Tibial artery (tissue), 4 donors: Measurements from ENCODE around the gene KCTD7.
"Not testable (repeated sequence)": the region's sequence is repeated elsewhere in the genome, so short reads cannot be mapped to it uniquely, and the experiment has no call there.

Experiments used
- DNase-seq, 2 donors: peaks; one replicate each; pipeline ENCODE4 v3.0.0-alpha.2; 2019
- H3K27ac ChIP-seq, 2 donors: fragments of 200-600 bp; sonication (generic) in 1 of 2; 1 replicate in 1 of 2; 2 replicates in 1 of 2; pipeline ENCODE4 v1.5.1; 2018 to 2019; ENCODE audit warnings: mild to moderate bottlenecking in 1 of 2
- H3K27me3 ChIP-seq, 2 donors: fragments of 200-600 bp; sonication (generic) in 1 of 2; one replicate each; pipeline versions ENCODE4 v1.5.1 to v1.6.0; 2016 to 2019
- H3K36me3 ChIP-seq, 3 donors: fragments of 200-600 bp; sonication (generic) in 2 of 3; one replicate each; pipeline ENCODE4 v1.5.1; 2016 to 2019; ENCODE audit warnings: mild to moderate bottlenecking in 2 of 3
- H3K4me1 ChIP-seq, 4 donors: fragments of 200-600 bp; sonication (generic) in 2 of 4; 1 replicate in 3 of 4; 2 replicates in 1 of 4; pipeline ENCODE4 v1.5.1; 2016 to 2019
- H3K4me3 ChIP-seq, 2 donors: fragments of 200-600 bp; sonication (generic) in 1 of 2; 1 replicate in 1 of 2; 2 replicates in 1 of 2; pipeline ENCODE4 v1.5.1; 2018 to 2019; ENCODE audit warnings: mild to moderate bottlenecking in 2 of 2
- H3K9me3 ChIP-seq, 3 donors: fragments of 200-600 bp; sonication (generic) in 1 of 3; one replicate each; pipeline ENCODE4 v1.5.1; 2016 to 2019
- CTCF ChIP-seq, 2 experiments: fragments of 200-600 bp in 1 of 2; fragments of 450-650 bp in 1 of 2; IDR thresholded peaks; one replicate each; pipeline ENCODE4 v1.5.1; 2017 to 2019; ENCODE audit warnings: antibody characterized with exemption in 2 of 2, mild to moderate bottlenecking in 1 of 2, moderate library complexity in 1 of 2
- intact Hi-C: fragments of 100-400 bp; cut with DNase I; formaldehyde crosslinking; loops from one replicate; pipeline ENCODE4 v1.15.0; 2023; ENCODE audit warnings: low total_unique reads

The KCTD7 gene

GRCh38 chr7:66609176-66609575, 19.5 kb upstream of the KCTD7 start:
- no peak for DNase-seq
- Histone ChIP-seq H3K36me3 (no peaks in the 10 kb centered on the region), H3K4me1 (no peaks in the 10 kb centered on the region), H3K4me3 (no peak overlapping the region), H3K27me3 (no peaks in the 10 kb centered on the region), H3K9me3 (no peaks in the 10 kb centered on the region), H3K27ac (no peak overlapping the region)
- no peak for TF ChIP-seq CTCF (IDR thresholded peaks at IDR 0.05)
- intact Hi-C loops = no loop called here

- intact Hi-C loops, DNase-seq, H3K4me1 ChIP-seq, H3K27ac ChIP-seq, H3K36me3 ChIP-seq, H3K9me3 ChIP-seq, H3K27me3 ChIP-seq, H3K4me3 ChIP-seq: not testable (repeated sequence)
Observed at GRCh38 chr7:66614596-66614995, 14.1 kb upstream of the KCTD7 start.

- Histone ChIP-seq H3K27ac (no peak overlapping the region), H3K4me3 (no peak overlapping the region), H3K36me3 (no peaks in the 10 kb centered on the region), H3K9me3 (no peaks in the 10 kb centered on the region), H3K27me3 (peaks cover 0 to 2% of the 10 kb centered on the region in 2 donors), H3K4me1 (no peaks in the 10 kb centered on the region)
- DNase-seq = no peak
- no peak for TF ChIP-seq CTCF (IDR thresholded peaks at IDR 0.05)
- intact Hi-C loops = no loop called here
Observed at GRCh38 chr7:66615699-66616098, 13.0 kb upstream of the KCTD7 start.

GRCh38 chr7:66617295-66617694, 11.4 kb upstream of the KCTD7 start:
- Histone ChIP-seq H3K27me3 (peaks cover 0 to 2% of the 10 kb centered on the region in 2 donors), H3K4me1 (no peaks in the 10 kb centered on the region), H3K27ac (no peak overlapping the region), H3K36me3 (no peaks in the 10 kb centered on the region), H3K9me3 (no peaks in the 10 kb centered on the region), H3K4me3 (no peak overlapping the region)
- intact Hi-C loops = no loop called here
- no peak for TF ChIP-seq CTCF (IDR thresholded peaks at IDR 0.05)
- no peak for DNase-seq

GRCh38 chr7:66619341-66619948, 9.2 kb upstream of the KCTD7 start:
- intact Hi-C loops, H3K36me3 ChIP-seq, H3K27me3 ChIP-seq, H3K4me3 ChIP-seq, H3K27ac ChIP-seq, H3K9me3 ChIP-seq, H3K4me1 ChIP-seq, DNase-seq: not testable (repeated sequence)

- H3K36me3 ChIP-seq = no peaks in the 10 kb centered on the region
- intact Hi-C loops = loop anchor here (10.0 kb wide), 1 partner anchor 132 kb away; no protein-coding TSS in a partner anchor
- H3K4me3 ChIP-seq = no peak overlapping the region
- peaks cover 0 to 25% (median 13%) of the 10 kb centered on the region in 4 donors for H3K4me1 ChIP-seq
- DNase-seq = no peak
- H3K27me3 ChIP-seq = no peaks in the 10 kb centered on the region
- H3K27ac ChIP-seq = no peak overlapping the region
- no peak for TF ChIP-seq CTCF (IDR thresholded peaks at IDR 0.05)
- no peaks in the 10 kb centered on the region for H3K9me3 ChIP-seq
Observed at GRCh38 chr7:66626331-66626934, 2.2 kb upstream of the KCTD7 start.
